Measurements from ENCODE around the gene NHEJ1.

DNA sequence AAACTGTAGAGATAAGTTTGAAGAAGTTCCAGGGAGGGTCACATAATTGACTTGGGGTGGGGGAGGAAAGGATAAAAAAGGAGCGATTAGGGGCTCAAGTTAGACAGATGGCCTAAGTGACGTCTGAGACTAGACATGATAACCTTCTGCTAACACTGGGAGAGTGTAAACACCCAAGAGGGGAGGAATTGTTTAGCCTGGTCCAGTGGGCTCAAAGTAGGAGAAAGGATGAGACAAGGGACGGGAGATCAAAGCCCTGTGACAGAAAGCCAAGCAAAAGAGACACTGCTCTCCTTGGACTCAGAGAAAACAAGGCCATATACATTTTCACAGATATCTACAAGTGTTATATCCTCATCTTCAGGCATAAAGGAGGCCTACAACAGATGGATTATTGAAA is 54.4 kb downstream of the NHEJ1 start:
- TF ChIP-seq POLR2AphosphoS5 (IDR thresholded peaks at IDR 0.05; ENCODE audit: borderline replicate concordance, low read depth, low read length) (no peak), EZH2 (IDR thresholded peaks at IDR 0.05) (no peak)

All from SK-N-MC (cell line).